GM21825 (cell line): Measurements from ENCODE around the gene DEAF1.

Experiments used
- ATAC-seq: cut with Tn5 transposase; IDR thresholded peaks from one replicate; pipeline ENCODE4 v1.9.1; 2021; ENCODE audit warnings: mild to moderate bottlenecking, moderate library complexity; ENCODE audit not compliant: unreplicated experiment

DEAF1 gene

DNA sequence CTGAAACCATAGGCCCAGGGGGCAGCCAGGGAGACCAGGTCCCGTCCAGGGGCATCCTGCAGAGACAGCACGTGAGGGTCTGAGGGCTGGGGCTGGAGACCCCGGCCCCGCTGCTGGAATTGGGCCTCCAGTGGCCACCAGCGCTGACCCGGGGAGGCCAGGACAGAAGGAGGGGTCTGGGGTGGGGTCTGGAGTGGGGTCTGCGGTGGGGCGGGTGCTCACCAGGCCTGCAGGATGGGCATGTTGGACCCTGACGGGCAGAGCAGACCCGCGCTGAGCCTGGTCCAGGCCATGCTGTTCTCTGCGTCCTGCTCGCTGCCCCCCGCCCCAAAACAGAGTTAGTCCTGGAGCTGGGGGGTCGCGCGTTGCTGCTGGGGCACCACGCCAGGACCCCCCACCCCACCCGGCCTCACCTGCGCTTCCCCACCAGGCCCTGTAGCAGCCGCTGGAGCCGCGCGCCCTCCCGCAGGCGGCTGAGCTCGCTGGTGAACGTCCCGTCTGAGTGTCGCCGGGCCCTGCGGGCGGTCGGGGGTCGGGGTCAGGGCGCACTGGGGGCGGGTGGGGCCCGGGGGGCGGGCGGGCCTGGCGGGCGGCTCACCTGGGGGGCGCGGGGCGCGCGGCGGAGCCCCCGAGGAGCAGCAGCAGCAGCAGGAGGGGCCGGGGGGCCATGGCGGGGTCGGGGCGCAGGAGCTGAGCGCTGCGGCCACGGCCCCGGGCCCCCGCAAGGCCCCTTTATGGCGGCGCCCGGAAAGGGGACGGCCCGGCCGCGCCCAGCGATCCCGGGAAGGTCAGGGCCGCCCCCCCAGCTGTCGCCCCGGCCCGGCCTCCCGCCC lies 68.3 kb downstream of the DEAF1 start, which contains the start of gene SCT:
Gene SCT (minus strand): TSS at position 707 of the 833 bp plus-strand sequence. CDS start 38 bp downstream, at position 669.
- no peak for ATAC-seq

DNA sequence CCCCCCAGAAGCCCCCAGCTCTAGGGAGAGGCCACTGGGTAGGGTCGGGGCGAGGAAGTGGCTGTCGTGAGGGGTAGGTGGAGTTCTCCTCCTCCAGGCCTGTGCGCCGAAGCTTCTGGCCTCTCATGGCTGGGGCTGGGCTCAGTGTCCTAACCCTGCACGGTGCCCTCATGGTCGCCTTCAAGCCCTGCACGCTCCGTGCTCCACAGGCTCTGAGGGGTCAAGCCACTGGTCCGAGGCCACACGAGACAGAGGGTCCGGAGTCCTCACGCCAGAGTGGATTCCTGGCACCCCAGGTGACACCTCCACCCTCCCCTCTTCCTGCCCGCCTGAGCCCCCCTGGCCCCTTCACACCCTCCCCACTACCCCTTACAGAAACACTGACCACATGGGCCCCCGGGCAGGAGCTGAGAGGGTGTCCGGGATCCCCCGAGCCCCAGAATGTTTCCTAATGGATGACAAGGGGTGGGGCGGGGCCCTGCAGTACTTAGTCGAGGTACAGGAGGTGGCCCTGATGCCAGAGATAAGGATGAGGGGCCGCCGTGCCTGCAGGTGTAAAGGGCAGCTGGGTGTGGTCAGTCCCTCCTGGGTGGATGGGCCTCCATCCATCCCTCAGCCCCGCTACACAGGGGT lies 69.3 kb downstream of the DEAF1 start:
- no peak for ATAC-seq

DNA sequence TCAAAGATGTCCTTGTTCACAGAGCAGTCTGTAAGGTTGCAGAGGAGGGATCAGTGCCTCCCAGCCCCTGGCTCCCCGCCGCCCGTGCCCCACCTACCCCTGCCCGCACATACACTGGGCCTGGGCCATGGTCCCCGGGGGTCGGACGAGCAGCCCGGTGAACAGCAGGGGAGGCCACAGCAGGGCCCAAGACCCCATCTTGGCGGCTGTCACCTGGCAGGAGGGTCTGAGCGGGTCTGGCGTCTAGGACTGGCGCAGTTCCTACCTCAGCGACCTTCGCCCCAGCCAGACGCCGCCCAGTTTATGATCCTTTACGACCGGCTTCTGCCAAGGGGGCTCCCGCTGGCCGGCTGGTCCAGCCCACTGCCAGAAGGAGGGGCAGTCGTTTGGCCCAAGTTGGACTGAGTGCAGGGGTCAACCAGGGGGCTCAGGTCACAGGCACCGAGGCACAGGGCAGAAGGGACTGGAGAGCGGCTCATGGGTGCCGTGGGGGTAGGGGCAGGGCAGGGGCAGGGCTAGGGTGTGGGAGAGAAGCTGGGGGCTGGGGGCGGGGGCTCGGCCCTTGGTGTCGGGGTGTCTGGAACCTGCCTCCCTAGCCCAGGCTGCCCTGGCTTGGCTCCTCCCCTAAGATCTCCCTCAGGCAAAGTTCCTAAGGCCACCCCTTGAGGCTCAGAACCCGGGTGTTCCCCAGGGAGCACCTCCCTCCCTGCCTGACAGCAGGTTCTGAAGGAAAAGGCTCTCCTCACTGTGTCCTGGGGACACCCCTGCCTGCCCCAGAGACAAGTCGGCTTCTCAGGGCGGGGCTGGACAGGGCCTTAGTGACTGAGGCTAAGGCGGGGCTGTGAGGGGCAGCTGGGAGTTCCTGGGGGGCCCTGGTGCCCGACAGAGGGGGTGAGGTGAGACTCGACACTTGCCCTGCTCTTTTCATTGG lies 70.1 kb downstream of the DEAF1 start, which contains the start of gene CDHR5:
Gene CDHR5 (minus strand): TSS at position 251 of the 931 bp plus-strand sequence. CDS start 53 bp downstream, at position 198.
- ATAC-seq, result no peak

DNA sequence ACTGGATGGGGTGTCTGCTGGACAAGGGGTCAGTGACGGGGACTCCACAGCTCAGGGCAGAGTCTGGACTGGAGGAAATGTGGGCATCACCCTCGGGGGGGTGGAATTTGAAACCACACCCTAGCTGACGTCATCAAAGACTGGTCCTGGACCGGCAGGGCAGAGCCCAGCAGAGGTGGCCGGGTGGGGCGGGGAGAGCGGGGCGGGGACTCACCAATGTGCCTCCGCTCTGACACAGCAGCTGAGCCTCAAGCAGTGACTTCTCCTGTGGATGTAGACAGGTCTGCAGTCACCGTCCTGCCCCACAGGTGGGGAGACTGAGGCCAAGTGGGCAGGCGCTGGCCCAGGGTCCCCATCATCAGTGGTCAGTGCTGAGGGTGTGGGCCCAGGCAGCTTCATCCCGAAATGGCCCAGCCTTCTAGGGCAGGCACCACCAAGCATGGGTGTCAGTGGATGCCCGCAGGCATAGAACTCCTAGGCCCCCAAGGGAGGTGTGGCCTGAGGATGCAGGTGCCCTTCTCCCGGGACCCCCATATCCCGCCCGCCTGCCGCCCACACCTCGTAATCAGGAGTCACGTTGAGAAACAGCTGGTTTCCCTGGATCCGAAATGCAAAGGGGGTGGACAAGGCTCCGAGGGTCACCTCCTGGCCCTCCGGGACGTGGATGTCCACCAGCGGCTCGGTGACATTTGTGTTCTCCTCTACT lies 70.9 kb downstream of the DEAF1 start:
- no peak for ATAC-seq

DNA sequence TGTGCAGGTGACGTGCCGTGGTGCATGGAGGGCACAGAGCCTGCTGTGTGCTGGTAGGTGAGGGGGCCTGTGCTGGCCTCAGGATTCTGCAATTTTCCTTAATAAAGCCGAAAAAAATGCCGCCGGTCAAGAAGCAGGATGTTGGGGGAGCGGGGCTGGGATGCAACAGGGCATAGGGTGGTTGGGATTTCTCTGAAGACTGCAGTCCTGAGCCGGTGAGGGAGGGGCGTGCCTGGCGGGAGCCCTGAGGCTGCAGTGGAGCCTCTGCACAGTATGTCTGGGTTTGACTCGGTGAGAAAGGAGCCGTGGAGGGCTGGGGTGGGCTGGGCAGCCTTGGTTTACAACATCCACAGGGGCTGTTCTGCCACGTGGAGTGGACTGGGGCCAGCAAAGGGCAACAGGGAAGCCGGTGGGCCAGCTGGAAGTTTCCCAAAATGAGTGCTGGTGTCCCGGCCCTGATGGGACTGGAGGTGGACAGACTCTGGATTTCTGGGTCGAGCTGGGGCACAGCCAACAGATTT lies 71.6 kb downstream of the DEAF1 start:
- ATAC-seq, result no peak

DNA sequence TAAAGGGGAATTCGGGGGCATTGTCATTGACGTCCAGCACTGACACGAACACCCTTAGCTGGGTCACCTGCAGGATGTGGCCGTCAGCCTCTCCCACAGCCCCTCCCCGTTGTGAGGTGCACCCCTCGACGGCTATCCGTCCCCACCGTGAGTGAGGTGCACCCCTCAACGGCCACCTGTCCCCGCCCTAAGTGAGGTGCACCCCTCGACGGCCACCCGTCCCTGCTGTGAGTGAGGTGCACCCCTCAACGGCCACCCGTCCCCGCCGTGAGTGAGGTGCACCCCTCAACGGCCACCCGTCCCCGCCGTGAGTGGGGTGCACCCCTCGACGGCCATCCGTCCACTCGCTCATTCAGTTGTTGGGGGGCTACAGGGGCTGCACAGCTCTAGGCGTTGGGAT lies 73.2 kb downstream of the DEAF1 start:
- no peak for ATAC-seq

DNA sequence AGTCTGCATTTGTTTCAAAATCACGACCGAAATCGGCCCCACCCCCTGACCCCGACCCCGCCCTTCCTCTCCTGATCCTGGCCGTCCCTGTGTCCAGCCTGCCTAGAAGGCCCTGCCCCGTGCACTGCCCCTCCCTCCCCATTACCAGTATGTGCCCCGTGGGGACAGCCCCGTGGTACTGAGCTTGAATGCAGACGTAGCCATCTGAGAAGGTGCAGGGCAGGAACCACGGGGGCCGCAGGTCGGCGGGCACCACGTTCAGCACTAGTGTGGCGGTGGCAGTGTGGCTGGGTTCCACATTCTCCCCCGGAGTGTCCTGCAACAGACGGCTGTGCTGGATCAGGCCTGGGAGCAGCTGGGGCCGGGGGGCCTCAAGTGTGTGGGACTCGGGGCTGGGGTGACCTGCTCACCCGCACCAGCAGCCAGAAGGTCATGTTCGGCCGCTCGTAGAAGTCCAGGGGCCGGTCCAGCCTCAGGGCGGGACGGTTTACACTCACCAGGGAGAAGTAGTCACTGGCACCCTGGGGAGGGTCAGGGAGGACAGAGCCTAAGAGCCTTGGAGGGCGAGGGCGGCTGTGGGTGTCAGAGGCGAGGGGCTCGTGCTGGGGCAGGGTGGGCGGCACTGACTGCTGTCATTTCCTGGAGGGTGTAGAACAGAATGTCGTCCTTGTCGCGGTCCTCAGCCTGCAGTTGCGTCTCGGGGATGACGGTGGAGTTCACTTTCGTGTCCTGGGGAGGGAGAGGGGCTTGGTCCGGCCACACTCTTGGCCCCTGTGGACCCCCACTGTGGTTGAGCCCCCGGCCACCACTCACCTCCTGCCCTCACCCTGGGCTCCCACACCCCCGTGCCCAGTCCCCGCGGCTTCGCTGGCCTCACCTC lies 73.8 kb downstream of the DEAF1 start:
- no peak for ATAC-seq

DNA sequence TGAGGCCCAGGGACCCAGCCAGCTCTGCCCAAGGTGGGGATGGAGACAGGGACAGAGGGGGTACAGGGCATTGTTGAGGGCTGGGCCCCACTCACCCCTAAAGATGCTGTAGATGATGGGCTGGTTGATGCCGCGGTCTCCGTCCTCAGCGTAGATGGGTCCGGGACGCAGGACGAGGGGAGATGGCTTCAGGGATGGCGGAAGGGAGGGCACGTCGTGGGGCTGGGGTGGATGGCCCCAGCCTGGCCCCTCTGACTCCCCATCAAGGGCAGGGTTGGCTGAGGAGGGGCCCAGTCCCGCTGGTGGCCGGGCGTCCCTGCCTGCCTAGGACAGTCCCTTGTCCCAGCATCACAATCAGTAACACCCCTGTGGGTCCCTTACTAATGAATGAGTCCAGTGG lies 74.8 kb downstream of the DEAF1 start:
- no peak for ATAC-seq

DNA sequence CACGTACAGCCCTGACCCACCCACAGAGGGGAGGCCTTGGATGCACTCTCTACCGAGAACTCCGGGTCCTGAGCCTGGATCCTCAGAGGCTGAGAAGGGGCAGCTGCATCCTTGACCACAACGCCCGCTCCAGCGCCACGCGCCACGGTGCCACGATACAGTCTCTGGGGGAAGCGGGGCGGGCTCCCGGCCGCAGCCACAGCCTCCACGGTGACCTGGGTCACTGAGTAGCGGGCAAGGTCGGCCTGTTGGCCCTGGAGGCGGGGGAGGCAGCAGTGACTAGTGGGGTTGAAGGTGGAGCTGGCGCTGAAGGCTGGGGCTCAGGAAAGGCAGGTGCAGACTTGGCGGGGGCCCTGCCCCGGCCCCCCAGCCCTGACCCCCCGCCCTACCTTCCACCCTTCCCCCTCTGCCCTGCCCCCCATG lies 75.4 kb downstream of the DEAF1 start:
- no peak for ATAC-seq

DNA sequence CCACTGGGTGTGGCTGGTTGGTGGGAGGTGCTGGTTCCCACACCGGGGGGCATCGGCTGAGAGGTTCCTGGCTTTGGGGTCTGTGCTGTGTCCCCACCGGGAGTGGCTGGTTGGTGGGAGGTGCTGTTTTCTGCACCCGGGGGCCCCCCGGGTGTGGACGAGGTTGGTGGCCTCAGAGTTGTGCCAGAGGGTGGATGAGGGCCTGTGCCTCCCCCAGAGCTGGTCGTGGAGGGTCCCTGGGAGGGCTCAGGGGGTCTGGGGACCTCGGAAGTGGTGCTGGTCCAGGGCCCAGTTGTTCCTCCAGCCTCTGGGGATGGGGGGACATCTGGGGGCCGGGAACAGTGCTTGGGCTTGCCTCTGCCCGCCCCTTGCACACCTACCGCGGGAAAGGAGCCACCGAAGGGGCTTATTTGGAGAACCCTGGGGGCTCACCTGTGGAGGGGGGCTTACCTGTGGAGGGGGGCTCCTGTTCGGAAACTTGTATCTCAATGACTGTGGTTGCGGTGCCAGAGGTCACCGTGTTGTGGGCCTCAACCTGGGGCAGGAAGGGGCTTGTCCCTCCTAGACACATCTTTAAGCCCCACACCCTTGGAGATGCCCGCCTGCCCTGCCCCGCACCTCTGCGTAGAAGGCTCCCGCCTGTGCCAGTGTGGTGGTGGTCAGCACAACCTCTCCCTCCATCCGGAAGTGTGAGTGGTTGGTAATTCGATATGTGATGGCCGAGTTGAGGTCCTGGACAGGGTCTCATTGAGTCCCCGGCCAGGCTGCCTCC lies 76.0 kb downstream of the DEAF1 start:
- no peak for ATAC-seq

DNA sequence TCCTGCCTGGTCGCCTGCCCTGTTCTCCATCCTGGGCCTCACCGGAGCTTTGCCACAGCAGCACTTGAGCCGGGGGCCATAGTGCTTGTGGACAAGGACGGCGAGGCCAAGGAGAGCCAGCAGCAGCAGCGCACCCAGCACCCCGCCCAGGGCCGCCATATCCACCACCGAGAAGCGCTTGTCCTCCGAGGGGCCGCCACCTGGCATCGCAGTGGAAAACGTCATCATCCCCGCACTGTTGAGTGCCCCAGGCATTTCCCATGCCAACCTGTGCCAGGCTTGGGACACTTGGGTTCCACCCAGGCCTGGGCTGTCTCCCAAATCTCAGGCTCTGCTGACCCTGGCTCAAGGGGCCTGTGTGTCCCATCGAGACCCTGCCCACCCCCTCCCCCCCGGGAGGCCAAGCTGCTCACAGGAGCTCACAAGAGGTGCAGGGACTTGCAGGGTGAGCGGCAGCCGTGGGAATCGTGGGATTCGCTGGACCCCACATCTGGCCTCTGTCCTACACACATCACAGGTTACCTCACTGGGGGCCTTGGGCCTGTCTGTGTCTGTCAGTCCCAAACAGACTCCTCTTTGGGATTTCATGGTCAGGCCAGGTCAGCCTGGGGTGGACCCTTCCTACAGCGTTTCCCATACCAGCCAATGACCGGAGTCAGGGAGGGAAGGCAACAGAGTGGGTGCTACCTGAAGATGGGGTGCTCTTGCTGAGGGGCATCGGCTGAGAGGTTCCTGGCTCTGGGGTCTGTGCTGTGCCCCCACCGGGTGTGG lies 76.9 kb downstream of the DEAF1 start:
- ATAC-seq, result no peak

DNA sequence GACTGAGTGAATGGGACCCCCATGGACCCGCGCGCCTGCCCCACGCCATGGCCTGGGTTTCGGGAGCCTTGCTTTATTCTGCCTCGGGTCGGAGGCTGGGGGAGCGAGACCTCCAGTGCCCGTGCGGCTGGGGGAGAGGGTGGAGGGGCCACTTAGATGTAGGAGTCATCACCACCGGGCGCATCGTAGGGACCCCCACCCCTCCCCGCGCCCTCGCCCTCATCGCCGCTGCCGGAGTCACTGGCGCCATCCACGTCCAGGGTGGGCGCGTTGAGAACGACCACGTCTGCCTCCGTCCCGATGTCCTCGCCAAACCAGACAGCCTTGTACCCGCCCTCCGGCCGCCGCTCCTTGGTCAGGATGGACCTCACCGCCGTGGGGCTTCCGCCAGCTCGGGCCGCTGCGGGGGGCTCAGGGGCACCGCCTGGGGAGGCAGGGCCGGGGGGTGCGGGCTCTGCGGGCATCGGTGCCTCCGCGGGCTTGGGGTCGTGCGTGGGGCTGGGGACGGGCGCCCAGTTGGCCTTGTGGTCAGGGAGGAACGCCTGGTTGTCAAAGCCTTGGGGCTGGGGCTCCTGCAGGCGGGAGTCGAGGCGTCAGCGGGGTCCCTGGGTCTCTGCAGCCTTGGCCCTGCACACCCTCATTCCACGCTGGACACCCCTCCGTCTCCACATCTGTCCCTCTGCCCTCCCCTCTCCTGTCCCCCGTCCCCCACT lies 77.7 kb downstream of the DEAF1 start:
- ATAC-seq, result no peak

DNA sequence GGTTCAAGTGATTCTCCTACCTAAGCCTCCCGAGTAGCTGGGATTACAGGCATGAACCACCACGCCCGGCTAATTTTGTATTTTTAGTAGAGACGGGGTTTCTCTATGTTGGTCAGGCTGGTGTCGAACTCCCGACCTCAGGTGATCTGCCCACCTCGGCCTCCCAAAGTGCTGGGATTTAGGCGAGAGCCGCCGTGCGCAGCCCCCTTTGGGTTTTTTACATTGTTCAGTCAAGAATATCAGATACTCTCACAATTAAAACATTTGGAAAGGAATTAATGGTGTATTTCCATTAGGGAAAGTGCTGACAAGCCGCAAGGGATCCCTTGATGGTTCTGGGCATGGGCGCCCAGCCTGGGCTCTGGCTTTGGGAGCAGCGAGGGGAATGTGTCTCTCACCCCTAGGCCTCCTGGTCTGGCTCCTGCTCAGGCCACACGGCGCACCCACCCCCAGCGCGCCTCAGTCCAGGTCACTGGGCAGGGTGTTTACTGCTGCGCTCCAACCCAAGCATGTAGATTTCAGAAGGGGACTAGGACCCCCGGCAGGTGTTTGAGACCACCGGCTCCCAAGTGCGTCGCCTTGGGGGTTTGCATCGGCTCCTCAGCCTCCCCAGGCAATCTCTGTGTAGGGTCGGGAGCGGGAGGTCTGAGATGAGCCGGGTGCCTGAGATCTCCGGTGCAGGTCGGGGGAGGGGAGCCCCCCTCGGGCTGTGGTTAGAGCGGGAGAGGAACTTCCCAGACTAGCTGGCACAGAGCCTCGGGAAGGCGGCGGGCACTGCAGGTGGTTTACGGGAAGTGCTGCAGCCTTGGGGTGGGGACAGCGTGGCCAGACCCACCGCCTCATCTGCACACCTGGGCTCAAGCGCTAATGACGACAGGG lies 78.5 kb downstream of the DEAF1 start:
- ATAC-seq, result no peak

DNA sequence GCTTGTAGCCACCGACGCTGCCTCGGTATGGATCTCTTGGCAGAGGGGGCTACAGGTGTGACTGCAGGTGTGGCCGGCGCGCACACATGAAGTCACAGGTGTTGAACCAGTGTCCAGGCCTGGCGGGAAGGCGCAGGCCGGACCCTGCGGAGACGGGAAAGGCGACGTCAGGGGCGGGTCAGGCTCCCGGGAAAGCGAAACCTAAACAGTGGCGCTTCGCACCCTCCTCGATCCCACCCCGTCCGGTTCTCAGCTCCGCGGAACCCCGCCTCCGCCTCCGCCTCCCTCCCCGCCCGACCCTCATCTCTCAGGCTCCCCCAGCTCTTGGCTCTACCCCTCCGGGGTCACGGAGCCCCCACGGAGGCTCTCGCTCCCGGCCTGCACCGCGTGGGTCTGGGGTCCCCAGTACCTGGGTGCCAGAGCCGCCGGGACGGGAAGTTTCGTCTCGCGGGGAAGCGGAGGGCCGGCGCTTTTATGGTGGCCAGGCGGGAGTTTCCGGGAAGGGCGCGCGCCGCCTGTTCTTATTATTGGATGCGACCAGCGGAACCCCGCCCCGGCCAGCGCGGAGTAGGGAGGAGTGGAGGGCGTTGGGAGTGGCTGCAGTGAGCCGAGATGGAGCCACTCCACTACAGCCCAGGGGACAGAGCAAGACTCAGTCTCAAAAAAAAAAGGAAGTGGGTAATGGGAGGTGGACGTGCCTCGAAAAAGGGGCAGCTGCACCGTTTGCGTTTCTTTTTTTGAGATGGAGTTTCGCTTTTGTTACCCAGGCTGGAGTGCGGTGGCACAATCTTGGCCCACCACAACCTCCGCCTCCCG lies 79.3 kb downstream of the DEAF1 start, which contains the start of gene IRF7:
Gene IRF7 (minus strand): TSS at position 447 of the 816 bp plus-strand sequence. CDS start 586 bp downstream, outside the sequence.
- ATAC-seq, result peak; percentile 75
